CD4-positive, alpha-beta T cell (primary cell): ENCODE data around the gene MSI2. TPM values are rescaled to one million over a fixed set of nuclear protein-coding genes. Genes with fewer than 3 reads are reported as not detected.

Experiments used
- ATAC-seq: fragments of 200-7000 bp; cut with Tn5 transposase; one replicate; pipeline ENCODE4 v1.10.0; 2022; ENCODE audit warnings: mild to moderate bottlenecking; ENCODE audit not compliant: poor library complexity
- CTCF ChIA-PET: fragments of 350-600 bp; sonication (Branson Sonifier 250); formaldehyde crosslinking; loops from one replicate; lab custom pipeline; 2021; ENCODE audit warnings: antibody characterized with exemption, inconsistent platforms; lab: Charles Lee
- POLR2A ChIA-PET: fragments of 350-600 bp; sonication (Branson Sonifier 250); formaldehyde crosslinking; loops from one replicate; lab custom pipeline; 2021; ENCODE audit warnings: antibody characterized with exemption, inconsistent platforms; lab: Charles Lee
- DNase-seq, 14 experiments: peaks; one replicate each; pipeline ENCODE4 v3.0.0-alpha.2; 2013 to 2020; ENCODE audit warnings: mixed read lengths in 2 of 14
- H3K27ac ChIP-seq, 2 donors: one replicate each; pipeline versions ENCODE4 v1.5.1 to v1.7.0; 2013; ENCODE audit warnings: low read length in 2 of 2, low read depth in 1 of 2, mild to moderate bottlenecking in 1 of 2
- H3K27me3 ChIP-seq, 2 experiments: 1 replicate in 1 of 2; 2 replicates in 1 of 2; pipeline versions ENCODE4 v1.6.1 to v1.7.0; 2013; ENCODE audit warnings: low read length in 2 of 2, control low read depth in 1 of 2, mild to moderate bottlenecking in 1 of 2, moderate library complexity in 1 of 2; ENCODE audit not compliant: insufficient read depth in 2 of 2, control insufficient read depth in 1 of 2
- H3K36me3 ChIP-seq: one replicate; pipeline ENCODE4 v1.6.1; 2013; ENCODE audit warnings: low read length, control low read depth; ENCODE audit not compliant: insufficient read depth
- H3K4me1 ChIP-seq: one replicate; pipeline ENCODE4 v1.6.1; 2013; ENCODE audit warnings: low read length, control low read depth; ENCODE audit not compliant: insufficient read depth
- H3K4me3 ChIP-seq: one replicate; pipeline ENCODE4 v1.5.1; 2013; ENCODE audit warnings: mild to moderate bottlenecking, low read length, moderate library complexity
- H3K9me3 ChIP-seq, 2 experiments: 1 replicate in 1 of 2; 2 replicates in 1 of 2; pipeline versions ENCODE4 v1.6.1 to v1.7.0; 2013; ENCODE audit warnings: low read length in 2 of 2, mild to moderate bottlenecking in 2 of 2, control low read depth in 1 of 2, moderate library complexity in 1 of 2; ENCODE audit not compliant: control insufficient read depth in 1 of 2, insufficient read depth in 1 of 2
- H3K27ac Mint-ChIP-seq: one replicate; pipeline ENCODE4 v1.8.0; 2020; ENCODE audit warnings: mixed read lengths
- H3K27me3 Mint-ChIP-seq: one replicate; pipeline ENCODE4 v1.8.0; 2021; ENCODE audit warnings: mixed read lengths
- H3K36me3 Mint-ChIP-seq: one replicate; pipeline ENCODE4 v1.8.0; 2021; ENCODE audit warnings: low read depth, mixed read lengths
- H3K4me1 Mint-ChIP-seq: one replicate; pipeline ENCODE4 v1.8.0; 2021; ENCODE audit warnings: low read depth, mixed read lengths
- H3K4me3 Mint-ChIP-seq: one replicate; pipeline ENCODE4 v1.8.0; 2020; ENCODE audit warnings: mild to moderate bottlenecking, mixed read lengths
- H3K9me3 Mint-ChIP-seq: one replicate; pipeline ENCODE4 v1.8.0; 2020; ENCODE audit warnings: mixed read lengths
- intact Hi-C, 2 experiments: fragments of 100-400 bp; cut with DNase I in 1 of 2; cut with micrococcal nuclease in 1 of 2; formaldehyde crosslinking; loops; one replicate each; pipeline versions ENCODE4 v1.15.1 to v1.9.0; 2023 to 2025; cut with DNase I, micrococcal nuclease
- total RNA-seq, 174 experiments: library from RNA in 2 of 174; stranded (reverse) in 2 of 174; gene quantifications; one replicate each; pipeline ENCODE4 v1.2.3 and lab custom pipeline; 2021 to 2026
- TF ChIP-seq, protein P1 (sequence below): fragments of 200-600 bp; IDR thresholded peaks from one replicate; pipeline ENCODE4 v1.8.0; 2022; ENCODE audit warnings: antibody characterized with exemption, mild to moderate bottlenecking

Gene MSI2
- total RNA-seq, 2 experiments from 2014 or later = 129 to 132 TPM

- no peaks in the 10 kb centered on the region for H3K27me3 Mint-ChIP-seq
- no peaks in the 10 kb centered on the region for H3K9me3 Mint-ChIP-seq
- TF ChIP-seq, protein P1, sequence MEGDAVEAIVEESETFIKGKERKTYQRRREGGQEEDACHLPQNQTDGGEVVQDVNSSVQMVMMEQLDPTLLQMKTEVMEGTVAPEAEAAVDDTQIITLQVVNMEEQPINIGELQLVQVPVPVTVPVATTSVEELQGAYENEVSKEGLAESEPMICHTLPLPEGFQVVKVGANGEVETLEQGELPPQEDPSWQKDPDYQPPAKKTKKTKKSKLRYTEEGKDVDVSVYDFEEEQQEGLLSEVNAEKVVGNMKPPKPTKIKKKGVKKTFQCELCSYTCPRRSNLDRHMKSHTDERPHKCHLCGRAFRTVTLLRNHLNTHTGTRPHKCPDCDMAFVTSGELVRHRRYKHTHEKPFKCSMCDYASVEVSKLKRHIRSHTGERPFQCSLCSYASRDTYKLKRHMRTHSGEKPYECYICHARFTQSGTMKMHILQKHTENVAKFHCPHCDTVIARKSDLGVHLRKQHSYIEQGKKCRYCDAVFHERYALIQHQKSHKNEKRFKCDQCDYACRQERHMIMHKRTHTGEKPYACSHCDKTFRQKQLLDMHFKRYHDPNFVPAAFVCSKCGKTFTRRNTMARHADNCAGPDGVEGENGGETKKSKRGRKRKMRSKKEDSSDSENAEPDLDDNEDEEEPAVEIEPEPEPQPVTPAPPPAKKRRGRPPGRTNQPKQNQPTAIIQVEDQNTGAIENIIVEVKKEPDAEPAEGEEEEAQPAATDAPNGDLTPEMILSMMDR = no peak
- no peaks in the 10 kb centered on the region for H3K9me3 ChIP-seq
- no peaks in the 10 kb centered on the region for H3K36me3 Mint-ChIP-seq
- ATAC-seq (no peak), DNase-seq (no peak)
- POLR2A ChIA-PET = no interaction called here
- H3K4me3 ChIP-seq = no peak overlapping the region
- H3K4me3 Mint-ChIP-seq = no peak overlapping the region
- H3K27ac Mint-ChIP-seq = no peak overlapping the region
- no peak overlapping the region for H3K27ac ChIP-seq
- CTCF ChIA-PET = no interaction called here
- H3K27me3 ChIP-seq = no peaks in the 10 kb centered on the region
- no peaks in the 10 kb centered on the region for H3K4me1 ChIP-seq
- no peaks in the 10 kb centered on the region for H3K4me1 Mint-ChIP-seq
- intact Hi-C loops = no loop called here
- no peaks in the 10 kb centered on the region for H3K36me3 ChIP-seq
These were observed 327.8 kb downstream of the MSI2 start for GRCh38 chr17:57584050-57584551.

GRCh38 chr17:57585341-57586195 lies 329.2 kb downstream of the MSI2 start:
- no peaks in the 10 kb centered on the region for H3K4me1 Mint-ChIP-seq
- POLR2A ChIA-PET = no interaction called here
- no peak overlapping the region for H3K4me3 ChIP-seq
- H3K27ac ChIP-seq = no peak overlapping the region
- no peaks in the 10 kb centered on the region for H3K36me3 Mint-ChIP-seq
- no peak for ATAC-seq
- H3K27me3 ChIP-seq = no peaks in the 10 kb centered on the region
- H3K9me3 ChIP-seq = no peaks in the 10 kb centered on the region
- no peaks in the 10 kb centered on the region for H3K27me3 Mint-ChIP-seq
- no peaks in the 10 kb centered on the region for H3K4me1 ChIP-seq
- intact Hi-C loops = no loop called here
- no peaks in the 10 kb centered on the region for H3K9me3 Mint-ChIP-seq
- H3K27ac Mint-ChIP-seq = no peak overlapping the region
- TF ChIP-seq, protein P1 = no peak
- DNase-seq = no peak
- CTCF ChIA-PET = interaction anchor here (1.8 kb wide), 1 partner anchor 86 kb away, joined by 4 read pairs; no protein-coding TSS in a partner anchor
- no peaks in the 10 kb centered on the region for H3K36me3 ChIP-seq
- H3K4me3 Mint-ChIP-seq = no peak overlapping the region

GRCh38 chr17:57586196-57586740 lies 329.9 kb downstream of the MSI2 start:
- H3K4me1 ChIP-seq = no peaks in the 10 kb centered on the region
- intact Hi-C loops = no loop called here

More at GRCh38 chr17:57586196-57586740, 329.9 kb downstream of the MSI2 start:
- Histone ChIP-seq H3K27ac (no peak overlapping the region), H3K9me3 (no peaks in the 10 kb centered on the region), H3K27me3 (no peaks in the 10 kb centered on the region), H3K36me3 (no peaks in the 10 kb centered on the region), H3K4me3 (no peak overlapping the region)
- Mint-ChIP-seq H3K27me3 (no peaks in the 10 kb centered on the region), H3K9me3 (no peaks in the 10 kb centered on the region), H3K4me3 (no peak overlapping the region), H3K4me1 (no peaks in the 10 kb centered on the region), H3K36me3 (peaks cover 3% of the 10 kb centered on the region), H3K27ac (no peak overlapping the region)
- DNase-seq (no peak), ATAC-seq (no peak)
- TF ChIP-seq, protein P1 = no peak
- POLR2A ChIA-PET = no interaction called here
- CTCF ChIA-PET = interaction anchor here (1.8 kb wide), 1 partner anchor 86 kb away, joined by 4 read pairs; no protein-coding TSS in a partner anchor
